HAP-1 (cell line): ENCODE measurements around the gene PLEKHA5.
"Not testable (repeated sequence)": the region's sequence is repeated elsewhere in the genome, so short reads cannot be mapped to it uniquely, and the experiment has no call there.

Source experiments
- DNase-seq, 2 experiments: peaks; one replicate each; pipeline ENCODE4 v3.0.0-alpha.2; 2016 to 2020; ENCODE audit warnings: low spot score in 2 of 2
- H3K27me3 ChIP-seq: fragments of 250-450 bp; sonication (Bioruptor Pico); 2 replicates; pipeline ENCODE4 v1.5.1; 2020; ENCODE audit warnings: low read depth, mild to moderate bottlenecking, moderate library complexity
- H3K36me3 ChIP-seq: fragments of 250-450 bp; sonication (Bioruptor Pico); replicated peaks from 2 replicates; pipeline ENCODE4 v1.5.1; 2020; ENCODE audit warnings: mild to moderate bottlenecking
- H3K4me1 ChIP-seq: fragments of 250-450 bp; sonication (Bioruptor Pico); 2 replicates; pipeline ENCODE4 v1.5.1; 2020; ENCODE audit warnings: mild to moderate bottlenecking
- H3K4me3 ChIP-seq: fragments of 250-450 bp; sonication (Bioruptor Pico); 2 replicates; pipeline ENCODE4 v1.5.1; 2020; ENCODE audit warnings: mild to moderate bottlenecking, moderate library complexity
- H3K9me3 ChIP-seq: fragments of 250-450 bp; sonication (Bioruptor Pico); 2 replicates; pipeline ENCODE4 v1.5.1; 2020; ENCODE audit warnings: mild to moderate bottlenecking, moderate library complexity
- in situ Hi-C: fragments of 300-500 bp; cut with MboI; formaldehyde crosslinking; loops from 3 replicates; pipeline ENCODE4 v1.14.3; 2020; ENCODE audit warnings: low sequenced_read_pairs, inconsistent platforms, mixed read lengths

Gene PLEKHA5

GRCh38 chr12:19375888-19376287 is 246.4 kb downstream of the PLEKHA5 start:
- no peak for DNase-seq
- in situ Hi-C loops: loop anchor here (10.0 kb wide), 1 partner anchor 69 kb away; no protein-coding TSS in a partner anchor
- H3K4me1 ChIP-seq: peaks cover 19% of the 10 kb centered on the region
- H3K36me3 ChIP-seq: peaks cover 17% of the 10 kb centered on the region
- no peaks in the 10 kb centered on the region for H3K27me3 ChIP-seq
- no peaks in the 10 kb centered on the region for H3K9me3 ChIP-seq
- H3K4me3 ChIP-seq: no peak overlapping the region

DNA sequence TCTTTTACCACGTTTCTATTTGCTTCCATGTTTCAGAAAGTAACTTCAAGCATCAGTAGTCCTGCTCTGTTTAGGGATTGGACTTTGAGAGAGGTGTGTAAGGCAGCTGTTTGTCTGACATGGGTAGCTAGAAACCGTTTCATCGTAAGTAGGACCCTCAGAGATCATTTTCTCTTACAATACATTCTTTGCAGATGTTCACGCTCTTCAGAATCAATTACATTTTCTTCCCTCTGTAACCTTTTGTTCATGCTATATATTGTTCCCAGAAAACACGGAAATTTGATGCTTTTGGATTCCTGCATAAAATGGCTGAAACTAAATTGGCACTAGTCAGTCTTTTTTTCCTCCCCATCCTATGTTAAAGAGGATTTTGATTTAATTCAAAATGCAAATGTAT is 247.2 kb downstream of the PLEKHA5 start:
- H3K4me1 ChIP-seq: peaks cover 24% of the 10 kb centered on the region
- no peaks in the 10 kb centered on the region for H3K9me3 ChIP-seq
- in situ Hi-C loops: loop anchor here (10.0 kb wide), 1 partner anchor 68 kb away; no protein-coding TSS in a partner anchor
- peaks cover 9% of the 10 kb centered on the region for H3K36me3 ChIP-seq
- DNase-seq: peak in 1 of 2 experiments; percentile 74
- no peaks in the 10 kb centered on the region for H3K27me3 ChIP-seq
- no peak overlapping the region for H3K4me3 ChIP-seq

DNA sequence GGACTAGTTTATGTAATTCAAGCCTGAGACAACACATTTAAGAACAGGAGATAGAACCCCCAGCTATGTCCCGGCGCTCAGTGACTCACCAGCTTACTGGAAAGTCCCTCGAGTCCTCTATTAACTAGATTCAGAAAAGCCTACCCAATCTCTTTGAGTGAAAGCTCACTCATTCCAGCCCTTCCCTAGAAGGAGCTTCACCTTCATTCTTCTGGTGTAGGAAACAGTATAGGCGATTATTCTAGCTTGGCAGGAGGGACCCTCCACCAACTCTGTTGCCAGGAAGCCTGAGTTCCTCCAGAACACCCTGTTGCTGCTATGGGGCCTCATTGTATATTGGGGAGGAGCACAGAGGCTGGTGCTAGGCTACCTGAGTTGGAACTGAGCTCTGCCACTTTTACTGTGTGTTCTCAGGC is 252.6 kb downstream of the PLEKHA5 start:
- peaks cover 13% of the 10 kb centered on the region for H3K4me1 ChIP-seq
- no peak overlapping the region for H3K4me3 ChIP-seq
- H3K36me3 ChIP-seq: peaks cover 8% of the 10 kb centered on the region; the same call in 1 of the 2 replicates
- no peaks in the 10 kb centered on the region for H3K27me3 ChIP-seq
- DNase-seq: peak; percentile 48 to 55
- in situ Hi-C loops: no loop called here
- H3K9me3 ChIP-seq: no peaks in the 10 kb centered on the region

- DNase-seq: no peak
- Histone ChIP-seq H3K27me3 (no peaks in the 10 kb centered on the region), H3K4me3 (no peak overlapping the region), H3K36me3 (peaks cover 8% of the 10 kb centered on the region; the same call in 1 of the 2 replicates), H3K9me3 (no peaks in the 10 kb centered on the region), H3K4me1 (peaks cover 13% of the 10 kb centered on the region)
- in situ Hi-C loops: no loop called here
Observed at GRCh38 chr12:19382563-19382962, 253.0 kb downstream of the PLEKHA5 start.

- no peak overlapping the region for H3K4me3 ChIP-seq
- H3K9me3 ChIP-seq: no peaks in the 10 kb centered on the region
- peaks cover 5% of the 10 kb centered on the region for H3K4me1 ChIP-seq
- no peak for DNase-seq
- in situ Hi-C loops: no loop called here
- no peaks in the 10 kb centered on the region for H3K27me3 ChIP-seq
- H3K36me3 ChIP-seq: no peaks in the 10 kb centered on the region
Observed at GRCh38 chr12:19387161-19387560, 257.6 kb downstream of the PLEKHA5 start.

DNA sequence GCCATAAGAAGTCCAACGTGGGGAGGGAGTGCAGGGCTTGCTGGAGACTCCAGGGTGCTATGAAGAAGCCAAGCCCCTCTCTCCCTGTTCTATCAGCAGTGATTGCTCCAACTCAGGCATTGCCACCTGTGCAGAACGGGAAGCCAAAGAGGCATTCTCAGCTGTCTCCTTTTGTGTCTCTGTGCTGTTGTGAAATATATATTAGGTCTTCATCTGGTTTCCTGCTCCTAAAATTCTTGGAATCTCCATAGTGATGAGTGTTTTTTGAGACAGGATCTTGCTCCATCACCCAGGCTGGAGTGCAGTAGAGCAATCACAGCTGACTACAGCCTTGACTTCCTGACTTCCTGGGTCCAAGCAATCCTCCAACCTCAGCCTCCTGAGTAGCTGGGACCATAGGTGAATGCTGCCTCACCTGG is 258.6 kb downstream of the PLEKHA5 start:
- no peak for DNase-seq
- in situ Hi-C loops: no loop called here
- H3K36me3 ChIP-seq: no peaks in the 10 kb centered on the region
- H3K4me1 ChIP-seq: peaks cover 7% of the 10 kb centered on the region
- H3K27me3 ChIP-seq: no peaks in the 10 kb centered on the region
- H3K9me3 ChIP-seq: no peaks in the 10 kb centered on the region
- no peak overlapping the region for H3K4me3 ChIP-seq

DNA sequence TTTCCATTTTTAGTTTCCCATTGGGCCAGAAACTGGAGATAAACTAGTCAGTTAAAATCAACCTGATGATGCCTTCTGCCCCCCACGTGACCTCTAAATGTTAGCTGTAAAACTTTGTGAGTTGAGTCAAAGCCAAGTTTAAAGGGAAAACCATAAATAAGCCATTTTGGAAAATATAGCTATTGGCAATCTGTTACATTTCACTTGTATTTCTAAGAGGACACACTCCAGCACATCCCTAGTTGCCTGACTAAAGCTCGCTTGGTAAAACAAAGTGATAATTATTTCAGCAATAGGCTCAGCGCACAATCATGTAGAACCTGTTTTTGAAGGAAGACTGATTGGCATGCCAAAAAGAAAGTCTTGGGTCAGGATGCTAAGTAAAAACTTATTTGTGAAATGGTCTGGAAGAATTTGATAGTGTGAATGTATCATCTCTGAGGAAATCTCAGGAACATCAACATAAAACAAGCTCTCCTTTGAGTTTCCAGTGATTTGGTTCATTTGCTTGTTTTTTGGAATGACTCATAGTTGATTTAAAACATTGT is 260.6 kb downstream of the PLEKHA5 start:
- DNase-seq: no peak
- H3K36me3 ChIP-seq: no peaks in the 10 kb centered on the region
- H3K4me1 ChIP-seq: peaks cover 7% of the 10 kb centered on the region
- H3K4me3 ChIP-seq: no peak overlapping the region
- no peaks in the 10 kb centered on the region for H3K9me3 ChIP-seq
- in situ Hi-C loops: no loop called here
- H3K27me3 ChIP-seq: no peaks in the 10 kb centered on the region

- H3K4me1 ChIP-seq, H3K27me3 ChIP-seq, H3K9me3 ChIP-seq, H3K4me3 ChIP-seq, H3K36me3 ChIP-seq, in situ Hi-C loops: not testable (repeated sequence)
- DNase-seq: peak; percentile 52 to 54
Observed at GRCh38 chr12:19392644-19393043, 263.1 kb downstream of the PLEKHA5 start.

GRCh38 chr12:19394385-19394784 is 264.9 kb downstream of the PLEKHA5 start:
- Histone ChIP-seq H3K4me3 (no peak overlapping the region), H3K27me3 (no peaks in the 10 kb centered on the region), H3K36me3 (no peaks in the 10 kb centered on the region), H3K4me1 (peaks cover 7% of the 10 kb centered on the region), H3K9me3 (no peaks in the 10 kb centered on the region)
- no peak for DNase-seq
- in situ Hi-C loops: no loop called here

DNA sequence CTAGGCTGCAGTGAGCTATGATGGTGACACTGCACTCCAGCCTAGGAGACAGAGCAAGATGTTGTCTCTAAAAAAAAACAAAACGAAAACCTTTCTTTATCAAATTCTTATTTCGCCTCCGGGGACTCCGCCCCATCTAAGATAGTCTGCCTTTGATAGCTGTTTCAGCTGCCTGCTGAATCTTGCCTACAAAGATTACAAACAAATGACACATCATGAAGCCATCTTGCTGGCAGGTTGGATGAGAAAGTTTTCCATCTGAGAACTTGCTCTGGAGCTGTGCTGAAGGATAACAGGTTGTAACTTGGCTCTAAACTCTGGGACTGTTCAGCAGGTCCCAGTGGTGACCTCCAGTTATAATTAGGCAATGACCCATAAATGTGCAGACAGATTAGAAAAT is 268.0 kb downstream of the PLEKHA5 start:
- H3K9me3 ChIP-seq: no peaks in the 10 kb centered on the region
- H3K4me1 ChIP-seq: peaks cover 3% of the 10 kb centered on the region
- H3K4me3 ChIP-seq: no peak overlapping the region
- in situ Hi-C loops: no loop called here
- H3K27me3 ChIP-seq: no peaks in the 10 kb centered on the region
- no peaks in the 10 kb centered on the region for H3K36me3 ChIP-seq
- DNase-seq: no peak

DNA sequence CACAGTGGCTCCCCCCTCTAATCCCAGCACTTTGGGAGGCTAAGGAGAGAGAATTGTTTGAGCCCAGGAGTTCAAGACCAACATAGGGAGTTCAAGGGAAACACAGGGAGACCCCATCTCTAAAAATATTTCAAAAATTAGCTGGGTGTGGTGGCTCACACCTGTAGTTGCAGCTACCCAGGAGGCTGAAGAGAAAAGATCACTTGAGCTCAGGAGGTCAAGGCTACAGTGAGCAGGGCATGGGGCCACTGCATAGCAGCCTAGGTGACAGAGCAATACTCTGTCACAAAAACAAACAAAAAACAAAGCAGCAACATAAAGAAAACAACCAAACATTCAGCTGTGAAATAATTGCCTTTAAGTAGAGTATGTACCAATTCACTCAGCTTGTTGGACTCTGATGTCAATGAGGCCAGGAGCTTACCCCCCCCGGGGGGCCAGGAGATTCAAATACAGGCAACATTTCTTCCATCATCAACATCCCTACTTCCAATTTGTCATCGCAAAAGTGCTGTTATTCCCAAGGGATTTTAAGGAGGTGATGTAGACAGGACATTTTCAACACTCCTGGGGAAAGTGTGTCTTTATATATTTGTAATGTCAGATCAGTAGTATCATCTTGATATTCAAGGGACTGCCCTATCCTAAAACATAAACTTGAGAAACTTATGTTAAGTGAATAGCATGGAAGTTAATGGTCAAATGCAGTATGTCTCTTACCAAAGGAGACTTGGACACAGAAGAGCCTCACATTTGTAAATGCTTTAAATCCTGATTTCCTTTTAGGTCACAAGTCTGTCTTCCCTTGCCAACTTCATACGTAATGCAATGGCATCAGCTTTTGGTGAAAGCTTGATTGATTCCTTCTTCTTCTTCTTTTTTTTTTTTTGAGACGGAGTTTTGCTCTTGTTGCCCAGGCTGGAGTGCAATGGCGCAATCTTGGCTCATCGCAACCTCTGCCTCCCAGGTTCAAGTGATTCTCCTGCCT is 269.1 kb downstream of the PLEKHA5 start:
- H3K27me3 ChIP-seq: no peaks in the 10 kb centered on the region
- in situ Hi-C loops: no loop called here
- peaks cover 4% of the 10 kb centered on the region; the same call in 1 of the 2 replicates for H3K4me1 ChIP-seq
- no peak overlapping the region for H3K4me3 ChIP-seq
- no peak for DNase-seq
- H3K36me3 ChIP-seq: no peaks in the 10 kb centered on the region
- no peaks in the 10 kb centered on the region for H3K9me3 ChIP-seq

DNA sequence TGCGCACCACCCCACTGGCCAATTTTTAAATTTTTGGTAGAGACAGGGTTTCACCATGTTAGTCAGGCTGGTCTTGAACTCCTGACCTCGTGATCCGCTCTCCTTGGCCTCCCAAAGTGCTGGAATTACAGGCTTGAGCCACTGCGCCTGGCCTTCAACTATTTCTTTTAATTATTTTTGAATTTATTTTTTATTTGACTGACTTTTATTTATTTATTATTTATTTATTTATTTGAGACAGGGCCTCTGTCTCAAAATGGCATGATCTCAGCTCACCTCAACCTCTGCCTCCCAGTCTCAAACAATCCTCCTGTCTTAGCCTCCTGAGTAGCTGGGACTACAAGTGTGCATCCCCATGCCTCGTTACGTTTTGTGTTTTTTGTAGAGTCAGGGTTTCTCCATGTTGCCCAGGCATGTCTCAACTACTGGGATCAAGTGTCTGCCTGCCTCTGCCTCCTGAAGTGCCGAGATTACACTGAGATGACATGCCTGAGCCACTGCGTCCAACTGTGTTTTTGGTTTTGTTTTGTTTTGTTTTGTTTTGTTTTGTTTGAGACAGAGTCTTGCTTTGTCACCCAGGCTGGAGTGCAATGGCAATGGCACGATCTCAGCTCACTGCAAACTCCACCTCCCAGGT is 271.2 kb downstream of the PLEKHA5 start:
- H3K4me3 ChIP-seq, H3K27me3 ChIP-seq, in situ Hi-C loops, H3K36me3 ChIP-seq, DNase-seq, H3K9me3 ChIP-seq, H3K4me1 ChIP-seq: not testable (repeated sequence)

- Histone ChIP-seq H3K4me3 (no peak overlapping the region), H3K9me3 (no peaks in the 10 kb centered on the region), H3K36me3 (no peaks in the 10 kb centered on the region), H3K4me1 (peaks cover 4% of the 10 kb centered on the region; the same call in 1 of the 2 replicates), H3K27me3 (no peaks in the 10 kb centered on the region)
- in situ Hi-C loops: no loop called here
- DNase-seq: no peak
Observed at GRCh38 chr12:19402211-19402610, 272.7 kb downstream of the PLEKHA5 start.
